GM10266 (cell line): ENCODE results near the gene MRTFA.

Experiments used
- DNase-seq: peaks from one replicate; pipeline ENCODE4 v3.0.0; 2012; ENCODE audit errors: extremely low spot score
- TF ChIP-seq, protein P1 (sequence below): IDR thresholded peaks from 2 replicates; pipeline ENCODE4 v1.5.1; 2012; ENCODE audit warnings: mild to moderate bottlenecking, low read depth; ENCODE audit not compliant: control insufficient read depth, insufficient read depth; ENCODE audit errors: missing control alignments

The MRTFA gene

GRCh38 chr22:40376149-40376548 lies 260.4 kb downstream of the MRTFA start:
- TF ChIP-seq, protein P1, sequence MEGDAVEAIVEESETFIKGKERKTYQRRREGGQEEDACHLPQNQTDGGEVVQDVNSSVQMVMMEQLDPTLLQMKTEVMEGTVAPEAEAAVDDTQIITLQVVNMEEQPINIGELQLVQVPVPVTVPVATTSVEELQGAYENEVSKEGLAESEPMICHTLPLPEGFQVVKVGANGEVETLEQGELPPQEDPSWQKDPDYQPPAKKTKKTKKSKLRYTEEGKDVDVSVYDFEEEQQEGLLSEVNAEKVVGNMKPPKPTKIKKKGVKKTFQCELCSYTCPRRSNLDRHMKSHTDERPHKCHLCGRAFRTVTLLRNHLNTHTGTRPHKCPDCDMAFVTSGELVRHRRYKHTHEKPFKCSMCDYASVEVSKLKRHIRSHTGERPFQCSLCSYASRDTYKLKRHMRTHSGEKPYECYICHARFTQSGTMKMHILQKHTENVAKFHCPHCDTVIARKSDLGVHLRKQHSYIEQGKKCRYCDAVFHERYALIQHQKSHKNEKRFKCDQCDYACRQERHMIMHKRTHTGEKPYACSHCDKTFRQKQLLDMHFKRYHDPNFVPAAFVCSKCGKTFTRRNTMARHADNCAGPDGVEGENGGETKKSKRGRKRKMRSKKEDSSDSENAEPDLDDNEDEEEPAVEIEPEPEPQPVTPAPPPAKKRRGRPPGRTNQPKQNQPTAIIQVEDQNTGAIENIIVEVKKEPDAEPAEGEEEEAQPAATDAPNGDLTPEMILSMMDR = no peak
- no peak for DNase-seq

GRCh38 chr22:40374567-40374966 lies 262.0 kb downstream of the MRTFA start:
- TF ChIP-seq, protein P1 = no peak
- no peak for DNase-seq

DNA sequence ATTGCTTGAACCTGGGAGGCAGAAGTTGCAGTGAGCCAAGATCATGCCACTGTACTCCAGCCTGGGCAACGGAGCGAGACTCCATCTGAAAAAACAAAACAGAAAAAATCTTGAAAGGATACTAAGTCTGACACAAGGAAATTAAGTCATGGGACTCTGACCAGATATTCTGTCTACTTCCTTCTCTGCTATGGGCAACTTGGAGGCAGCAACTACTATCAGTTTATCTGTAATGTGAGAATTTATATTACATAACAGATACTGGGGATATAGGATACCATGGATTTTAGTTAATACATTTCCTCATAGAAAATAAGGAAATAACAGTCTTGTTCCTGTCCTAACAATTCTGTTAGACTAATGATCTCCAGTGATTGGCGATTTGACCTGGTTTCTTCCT lies 267.7 kb downstream of the MRTFA start:
- DNase-seq = no peak
- TF ChIP-seq, protein P1 = no peak

DNA sequence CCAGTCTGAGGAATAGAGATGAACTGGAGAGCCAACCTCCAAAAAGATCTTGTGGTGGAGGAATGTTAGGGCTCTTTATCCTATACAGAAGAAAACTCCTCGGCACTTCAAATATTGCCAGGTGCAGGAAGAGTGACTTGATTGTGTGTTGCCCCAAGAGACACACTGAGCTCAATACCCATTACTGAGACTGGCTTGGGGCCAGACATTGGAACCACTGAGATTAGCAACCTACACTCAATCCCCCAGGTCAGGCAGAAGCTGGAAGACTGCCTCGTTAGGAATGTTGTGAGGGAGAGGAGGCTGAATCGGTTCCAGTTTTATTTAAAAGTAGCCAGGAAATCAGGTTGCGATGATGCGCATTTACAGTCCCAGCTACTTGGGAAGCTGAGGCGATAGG lies 268.5 kb downstream of the MRTFA start:
- TF ChIP-seq, protein P1 = no peak
- DNase-seq = no peak

GRCh38 chr22:40367342-40367741 lies 269.2 kb downstream of the MRTFA start:
- DNase-seq = no peak
- TF ChIP-seq, protein P1 = no peak

DNA sequence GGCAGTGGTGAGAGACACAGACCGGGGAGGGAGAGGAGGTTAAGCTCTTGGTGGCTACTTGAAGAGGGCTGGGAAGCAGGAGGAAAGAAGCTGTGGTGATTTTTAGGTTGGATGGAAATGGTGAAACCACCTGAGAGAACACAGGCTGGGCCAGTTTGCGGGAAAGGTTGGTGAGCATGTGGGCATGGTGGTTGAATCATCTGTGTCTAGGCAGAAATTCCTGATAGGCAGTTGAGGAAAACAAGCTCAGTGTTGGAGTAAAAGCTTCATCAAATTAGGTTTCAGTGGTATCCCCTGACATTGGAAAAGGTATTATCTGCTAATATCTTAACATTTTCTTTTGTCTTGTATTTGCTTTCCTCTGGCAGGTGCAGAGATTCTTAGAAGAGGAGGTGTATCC lies 270.5 kb downstream of the MRTFA start:
- TF ChIP-seq, protein P1 = no peak
- DNase-seq = no peak

- DNase-seq = no peak
- TF ChIP-seq, protein P1 = no peak
Observed at GRCh38 chr22:40364431-40364830, 272.1 kb downstream of the MRTFA start.
